Muscle of leg (tissue), 11 donors: ENCODE measurements around the gene IBA57. TPM values are rescaled to one million over a fixed set of nuclear protein-coding genes. Genes with fewer than 3 reads are reported as not detected.

Experiments used
- DNase-seq: peaks from one replicate; pipeline ENCODE4 v3.0.0; 2013
- H3K27ac ChIP-seq: one replicate; pipeline ENCODE4 v1.5.1; 2013; ENCODE audit warnings: mild to moderate bottlenecking, low read length, control low read depth
- H3K27me3 ChIP-seq: one replicate; pipeline ENCODE4 v1.6.1; 2013; ENCODE audit warnings: low read length; ENCODE audit not compliant: control insufficient read depth, insufficient read depth
- H3K36me3 ChIP-seq: one replicate; pipeline ENCODE4 v1.6.1; 2013; ENCODE audit warnings: low read length; ENCODE audit not compliant: control insufficient read depth, insufficient read depth
- H3K4me1 ChIP-seq: one replicate; pipeline ENCODE4 v1.6.1; 2013; ENCODE audit warnings: low read length; ENCODE audit not compliant: control insufficient read depth, insufficient read depth
- H3K4me3 ChIP-seq: one replicate; pipeline ENCODE4 v1.5.1; 2013; ENCODE audit warnings: low read length, control low read depth
- H3K9me3 ChIP-seq: replicated peaks from 2 replicates; pipeline ENCODE4 v1.6.1; 2013; ENCODE audit warnings: low read depth, low read length; ENCODE audit not compliant: control insufficient read depth
- WGBS: methylation state at CpG from one replicate; pipeline ENCODE4 v1.1.5; 2013; ENCODE audit warnings: missing lambda C conversion rate; ENCODE audit not compliant: insufficient coverage; 5-methylcytosine and 5-hydroxymethylcytosine counted together
- polyA plus RNA-seq, 8 donors: library from polyadenylated mRNA; unstranded; fragments of 120-200 nt; gene quantifications; one replicate each; pipeline versions ENCODE4 v1.2.1 to v1.2.3, GENCODE V29; 2013; ENCODE audit warnings: inconsistent platforms in 1 of 8, low replicate concordance in 1 of 8; ENCODE audit not compliant: insufficient read length in 8 of 8, insufficient read depth in 1 of 8
- total RNA-seq: library from RNA; stranded (reverse); fragments of 120-200 nt; gene quantifications from one replicate; pipeline ENCODE4 v1.2.4, GENCODE V29; 2013

The IBA57 gene
- total and polyA plus RNA-seq, 9 donors = 3.2 to 5.6 (median 4.6) TPM

GRCh38 chr1:228134591-228134990 is 31.0 kb upstream of the IBA57 start:
- peaks cover 4% of the 10 kb centered on the region for H3K4me1 ChIP-seq
- 80% methylated on average over 6 of the region's 12 CpGs for WGBS
- H3K9me3 ChIP-seq = no peaks in the 10 kb centered on the region
- no peak for DNase-seq
- H3K36me3 ChIP-seq = no peaks in the 10 kb centered on the region
- H3K27me3 ChIP-seq = peaks cover 25% of the 10 kb centered on the region
- H3K27ac ChIP-seq = no peak overlapping the region
- no peak overlapping the region for H3K4me3 ChIP-seq

- no peaks in the 10 kb centered on the region for H3K9me3 ChIP-seq
- H3K36me3 ChIP-seq = peaks cover 6% of the 10 kb centered on the region
- H3K27ac ChIP-seq = no peak overlapping the region
- no CpG with 5 or more reads among the region's 1 CpG for WGBS
- no peak for DNase-seq
- peaks cover 19% of the 10 kb centered on the region for H3K27me3 ChIP-seq
- no peak overlapping the region for H3K4me3 ChIP-seq
- H3K4me1 ChIP-seq = peaks cover 18% of the 10 kb centered on the region
Measured at GRCh38 chr1:228136901-228137300, 28.7 kb upstream of the IBA57 start.

GRCh38 chr1:228139406-228139930 is 26.1 kb upstream of the IBA57 start:
- no peak for DNase-seq
- peaks cover 16% of the 10 kb centered on the region for H3K36me3 ChIP-seq
- no peaks in the 10 kb centered on the region for H3K9me3 ChIP-seq
- 19% methylated on average over 25 of the region's 30 CpGs for WGBS
- H3K4me3 ChIP-seq = peak overlapping the region; percentile 96
- peak overlapping the region; percentile 91 for H3K27ac ChIP-seq
- H3K27me3 ChIP-seq = peaks cover 13% of the 10 kb centered on the region
- H3K4me1 ChIP-seq = peaks cover 44% of the 10 kb centered on the region

- H3K4me3 ChIP-seq = peak within 1 kb of the TSS; percentile 96
- peak within 1 kb of the TSS; percentile 94 for H3K27ac ChIP-seq
- H3K27me3 ChIP-seq = peaks cover 6% of the 10 kb centered on the region
- H3K36me3 ChIP-seq = peaks cover 16% of the 10 kb centered on the region
- DNase-seq = peak; percentile 99
- H3K9me3 ChIP-seq = no peaks in the 10 kb centered on the region
- H3K4me1 ChIP-seq = peaks cover 50% of the 10 kb centered on the region
- WGBS = under 1% methylated on average over 95 of the region's 95 CpGs
Measured at GRCh38 chr1:228139931-228140723, 25.5 kb upstream of the IBA57 start, which contains the start of gene GUK1. Gene GUK1 (plus strand): TSS chr1:228140279. CDS start chr1:228140303, 24 bp downstream.

- Histone ChIP-seq H3K27ac (peak overlapping the region; percentile 94), H3K9me3 (no peaks in the 10 kb centered on the region), H3K27me3 (peaks cover 5% of the 10 kb centered on the region), H3K4me3 (peak overlapping the region; percentile 96), H3K36me3 (peaks cover 21% of the 10 kb centered on the region), H3K4me1 (peaks cover 50% of the 10 kb centered on the region)
- WGBS = under 1% methylated on average over 20 of the region's 25 CpGs
- DNase-seq = no peak
Measured at GRCh38 chr1:228140724-228141225, 24.8 kb upstream of the IBA57 start.

- WGBS = 47% methylated on average over 20 of the region's 27 CpGs
- Histone ChIP-seq H3K9me3 (no peaks in the 10 kb centered on the region), H3K27ac (peak overlapping the region; percentile 94), H3K4me1 (peaks cover 50% of the 10 kb centered on the region), H3K4me3 (peak overlapping the region; percentile 96), H3K27me3 (peaks cover 2% of the 10 kb centered on the region), H3K36me3 (peaks cover 28% of the 10 kb centered on the region)
- DNase-seq = peak; percentile 67
Measured at GRCh38 chr1:228141226-228142044, 24.2 kb upstream of the IBA57 start.

- peak; percentile 71 for DNase-seq
- Histone ChIP-seq H3K36me3 (peaks cover 36% of the 10 kb centered on the region), H3K4me1 (peaks cover 50% of the 10 kb centered on the region), H3K27ac (peak overlapping the region; percentile 94), H3K27me3 (peaks cover 2% of the 10 kb centered on the region), H3K9me3 (no peaks in the 10 kb centered on the region), H3K4me3 (peak overlapping the region; percentile 96)
- 87% methylated on average over 10 of the region's 16 CpGs for WGBS
Measured at GRCh38 chr1:228142155-228142691, 23.4 kb upstream of the IBA57 start.

GRCh38 chr1:228142701-228143136 is 22.9 kb upstream of the IBA57 start:
- 74% methylated on average over 11 of the region's 11 CpGs for WGBS
- Histone ChIP-seq H3K9me3 (no peaks in the 10 kb centered on the region), H3K27ac (peak overlapping the region; percentile 94), H3K4me3 (no peak overlapping the region), H3K36me3 (peaks cover 41% of the 10 kb centered on the region), H3K4me1 (peaks cover 51% of the 10 kb centered on the region), H3K27me3 (peaks cover 2% of the 10 kb centered on the region)
- DNase-seq = peak; percentile 74

- no peak overlapping the region for H3K27ac ChIP-seq
- peak; percentile 3 for DNase-seq
- H3K4me3 ChIP-seq = no peak overlapping the region
- 84% methylated on average over 11 of the region's 12 CpGs for WGBS
- peaks cover 60% of the 10 kb centered on the region for H3K4me1 ChIP-seq
- H3K36me3 ChIP-seq = peaks cover 49% of the 10 kb centered on the region
- no peaks in the 10 kb centered on the region for H3K9me3 ChIP-seq
- H3K27me3 ChIP-seq = no peaks in the 10 kb centered on the region
Measured at GRCh38 chr1:228143480-228144192, 22.0 kb upstream of the IBA57 start.
